ENCODE results near the gene TCEAL9. TPM values are rescaled to one million over a fixed set of nuclear protein-coding genes. Genes with fewer than 3 reads are reported as not detected.

Gene TCEAL9
- total and polyA plus RNA-seq, 2 of the 8 experiments (the other 6 are each of a cell fraction or from before 2014, with no cell fraction given): 22.2 to 36.8 TPM

GRCh38 chrX:103373581-103373980 lies 17.3 kb downstream of the TCEAL9 start (continued):
- TF ChIP-seq, protein P1, sequence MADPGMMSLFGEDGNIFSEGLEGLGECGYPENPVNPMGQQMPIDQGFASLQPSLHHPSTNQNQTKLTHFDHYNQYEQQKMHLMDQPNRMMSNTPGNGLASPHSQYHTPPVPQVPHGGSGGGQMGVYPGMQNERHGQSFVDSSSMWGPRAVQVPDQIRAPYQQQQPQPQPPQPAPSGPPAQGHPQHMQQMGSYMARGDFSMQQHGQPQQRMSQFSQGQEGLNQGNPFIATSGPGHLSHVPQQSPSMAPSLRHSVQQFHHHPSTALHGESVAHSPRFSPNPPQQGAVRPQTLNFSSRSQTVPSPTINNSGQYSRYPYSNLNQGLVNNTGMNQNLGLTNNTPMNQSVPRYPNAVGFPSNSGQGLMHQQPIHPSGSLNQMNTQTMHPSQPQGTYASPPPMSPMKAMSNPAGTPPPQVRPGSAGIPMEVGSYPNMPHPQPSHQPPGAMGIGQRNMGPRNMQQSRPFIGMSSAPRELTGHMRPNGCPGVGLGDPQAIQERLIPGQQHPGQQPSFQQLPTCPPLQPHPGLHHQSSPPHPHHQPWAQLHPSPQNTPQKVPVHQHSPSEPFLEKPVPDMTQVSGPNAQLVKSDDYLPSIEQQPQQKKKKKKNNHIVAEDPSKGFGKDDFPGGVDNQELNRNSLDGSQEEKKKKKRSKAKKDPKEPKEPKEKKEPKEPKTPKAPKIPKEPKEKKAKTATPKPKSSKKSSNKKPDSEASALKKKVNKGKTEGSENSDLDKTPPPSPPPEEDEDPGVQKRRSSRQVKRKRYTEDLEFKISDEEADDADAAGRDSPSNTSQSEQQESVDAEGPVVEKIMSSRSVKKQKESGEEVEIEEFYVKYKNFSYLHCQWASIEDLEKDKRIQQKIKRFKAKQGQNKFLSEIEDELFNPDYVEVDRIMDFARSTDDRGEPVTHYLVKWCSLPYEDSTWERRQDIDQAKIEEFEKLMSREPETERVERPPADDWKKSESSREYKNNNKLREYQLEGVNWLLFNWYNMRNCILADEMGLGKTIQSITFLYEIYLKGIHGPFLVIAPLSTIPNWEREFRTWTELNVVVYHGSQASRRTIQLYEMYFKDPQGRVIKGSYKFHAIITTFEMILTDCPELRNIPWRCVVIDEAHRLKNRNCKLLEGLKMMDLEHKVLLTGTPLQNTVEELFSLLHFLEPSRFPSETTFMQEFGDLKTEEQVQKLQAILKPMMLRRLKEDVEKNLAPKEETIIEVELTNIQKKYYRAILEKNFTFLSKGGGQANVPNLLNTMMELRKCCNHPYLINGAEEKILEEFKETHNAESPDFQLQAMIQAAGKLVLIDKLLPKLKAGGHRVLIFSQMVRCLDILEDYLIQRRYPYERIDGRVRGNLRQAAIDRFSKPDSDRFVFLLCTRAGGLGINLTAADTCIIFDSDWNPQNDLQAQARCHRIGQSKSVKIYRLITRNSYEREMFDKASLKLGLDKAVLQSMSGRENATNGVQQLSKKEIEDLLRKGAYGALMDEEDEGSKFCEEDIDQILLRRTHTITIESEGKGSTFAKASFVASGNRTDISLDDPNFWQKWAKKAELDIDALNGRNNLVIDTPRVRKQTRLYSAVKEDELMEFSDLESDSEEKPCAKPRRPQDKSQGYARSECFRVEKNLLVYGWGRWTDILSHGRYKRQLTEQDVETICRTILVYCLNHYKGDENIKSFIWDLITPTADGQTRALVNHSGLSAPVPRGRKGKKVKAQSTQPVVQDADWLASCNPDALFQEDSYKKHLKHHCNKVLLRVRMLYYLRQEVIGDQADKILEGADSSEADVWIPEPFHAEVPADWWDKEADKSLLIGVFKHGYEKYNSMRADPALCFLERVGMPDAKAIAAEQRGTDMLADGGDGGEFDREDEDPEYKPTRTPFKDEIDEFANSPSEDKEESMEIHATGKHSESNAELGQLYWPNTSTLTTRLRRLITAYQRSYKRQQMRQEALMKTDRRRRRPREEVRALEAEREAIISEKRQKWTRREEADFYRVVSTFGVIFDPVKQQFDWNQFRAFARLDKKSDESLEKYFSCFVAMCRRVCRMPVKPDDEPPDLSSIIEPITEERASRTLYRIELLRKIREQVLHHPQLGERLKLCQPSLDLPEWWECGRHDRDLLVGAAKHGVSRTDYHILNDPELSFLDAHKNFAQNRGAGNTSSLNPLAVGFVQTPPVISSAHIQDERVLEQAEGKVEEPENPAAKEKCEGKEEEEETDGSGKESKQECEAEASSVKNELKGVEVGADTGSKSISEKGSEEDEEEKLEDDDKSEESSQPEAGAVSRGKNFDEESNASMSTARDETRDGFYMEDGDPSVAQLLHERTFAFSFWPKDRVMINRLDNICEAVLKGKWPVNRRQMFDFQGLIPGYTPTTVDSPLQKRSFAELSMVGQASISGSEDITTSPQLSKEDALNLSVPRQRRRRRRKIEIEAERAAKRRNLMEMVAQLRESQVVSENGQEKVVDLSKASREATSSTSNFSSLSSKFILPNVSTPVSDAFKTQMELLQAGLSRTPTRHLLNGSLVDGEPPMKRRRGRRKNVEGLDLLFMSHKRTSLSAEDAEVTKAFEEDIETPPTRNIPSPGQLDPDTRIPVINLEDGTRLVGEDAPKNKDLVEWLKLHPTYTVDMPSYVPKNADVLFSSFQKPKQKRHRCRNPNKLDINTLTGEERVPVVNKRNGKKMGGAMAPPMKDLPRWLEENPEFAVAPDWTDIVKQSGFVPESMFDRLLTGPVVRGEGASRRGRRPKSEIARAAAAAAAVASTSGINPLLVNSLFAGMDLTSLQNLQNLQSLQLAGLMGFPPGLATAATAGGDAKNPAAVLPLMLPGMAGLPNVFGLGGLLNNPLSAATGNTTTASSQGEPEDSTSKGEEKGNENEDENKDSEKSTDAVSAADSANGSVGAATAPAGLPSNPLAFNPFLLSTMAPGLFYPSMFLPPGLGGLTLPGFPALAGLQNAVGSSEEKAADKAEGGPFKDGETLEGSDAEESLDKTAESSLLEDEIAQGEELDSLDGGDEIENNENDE (IDR thresholded peaks at IDR 0.05; ENCODE audit: insufficient replicate concordance, low read length): no peak
- no peak for TF ChIP-seq SP4 (IDR thresholded peaks at IDR 0.05; ENCODE audit: low read length)
- TF ChIP-seq USF2 (IDR thresholded peaks at IDR 0.05; ENCODE audit: low read length): no peak
- TF ChIP-seq RFX5 (IDR thresholded peaks at IDR 0.05; ENCODE audit: borderline replicate concordance, low read depth, low read length): no peak
- TF ChIP-seq EZH2 (IDR thresholded peaks at IDR 0.05; ENCODE audit: low read depth, low read length, severe bottlenecking): no peak
- no peak for TF ChIP-seq CREB1 (IDR thresholded peaks at IDR 0.05)
- no peak for TF ChIP-seq SIRT6 (IDR thresholded peaks at IDR 0.05; ENCODE audit: low read length)
- no peak for TF ChIP-seq GABPA (IDR thresholded peaks at IDR 0.05; ENCODE audit: borderline replicate concordance, insufficient read depth, low read length)
